ENCODE data around the gene EBP. TPM values are rescaled to one million over a fixed set of nuclear protein-coding genes. Genes with fewer than 3 reads are reported as not detected.

Gene EBP
- 184 and 489 TPM in 2 replicates for total RNA-seq (2011; cell fraction: chromatin; rRNA removed; ENCODE audit: low replicate concordance)
- 634 and 715 TPM in 2 replicates for total RNA-seq (2011; cell fraction: nucleolus; rRNA removed)
- 475 and 527 TPM in 2 replicates for total RNA-seq (2011; cell fraction: nucleoplasm; rRNA removed)
- total RNA-seq (2014; rRNA removed) (244 and 267 TPM in 2 replicates), total RNA-seq (2014; rRNA removed; fragmentation: Illumina TruSeq; extraction: Trizol) (242 and 313 TPM in 2 replicates), total RNA-seq (2015; rRNA removed; fragmentation: Illumina TruSeq; extraction: Trizol) (219 and 244 TPM in 2 replicates), total RNA-seq (2021) (264 and 278 TPM in 2 replicates), polyA plus RNA-seq (2011; rRNA removed) (228 and 411 TPM in 2 replicates), polyA plus RNA-seq (2014; fragmentation: Illumina TruSeq; extraction: Trizol) (274 and 307 TPM in 2 replicates), polyA plus RNA-seq (2014; fragmentation: Nextera tagmentation; extraction: Ambion mirVana) (100 to 1,000 TPM; 569 to 987 TPM), polyA plus RNA-seq (2014; rRNA removed) (238 and 281 TPM in 2 replicates), polyA minus RNA-seq (2011; rRNA and poly(A)+ RNA removed) (291 and 319 TPM in 2 replicates), Bru-seq, nascent RNA (percentile 86 among the genes with signal in this experiment), BruChase-seq, experiment 1, labeled RNA remaining after a 2-hour chase (percentile 84 among the genes with signal in this experiment), BruChase-seq, experiment 2, labeled RNA remaining after a 6-hour chase (percentile 92 among the genes with signal in this experiment)
- 623 and 681 TPM in 2 replicates for polyA plus RNA-seq (2011; cell fraction: cytosol; rRNA removed)
- polyA plus RNA-seq (2011; cell fraction: nucleus; rRNA removed), result 365 and 432 TPM in 2 replicates
- 242 and 270 TPM in 2 replicates for polyA plus RNA-seq (2012)
- polyA minus RNA-seq (2011; cell fraction: cytosol; rRNA and poly(A)+ RNA removed), result 198 and 240 TPM in 2 replicates
- 35.1 and 73.1 TPM in 2 replicates for polyA minus RNA-seq (2011; cell fraction: nucleus; rRNA and poly(A)+ RNA removed)
- long read RNA-seq, experiment 1, transcript EBP-201 (5 exons, 904 nt), result minor isoform, 12 of 331 reads
- long read RNA-seq, experiment 1, transcript EBP-206 (5 exons, 796 nt), result minor isoform, 10 of 331 reads
- long read RNA-seq, experiment 1, transcript EBP-205 (5 exons, 1,775 nt), result major isoform, 228 of 331 reads
- long read RNA-seq, experiment 1, partial matches to known transcripts, result 16 of 331 reads
- long read RNA-seq, experiment 1, other reads (novel, unspliced or antisense), result 65 of 331 reads
- long read RNA-seq, experiment 2, transcript EBP-205 (5 exons, 1,775 nt), result major isoform, 117 of 202 reads
- long read RNA-seq, experiment 2, transcript EBP-201 (5 exons, 904 nt), result minor isoform, 10 of 202 reads
- long read RNA-seq, experiment 2, partial matches to known transcripts, result 58 of 202 reads
- long read RNA-seq, experiment 2, other reads (novel, unspliced or antisense), result 14 of 202 reads
- long read RNA-seq, experiment 3, transcript EBP-205 (5 exons, 1,775 nt), result major isoform, 263 of 389 reads
- long read RNA-seq, experiment 3, transcript EBP-206 (5 exons, 796 nt), result minor isoform, 10 of 389 reads
- long read RNA-seq, experiment 3, transcript EBP-201 (5 exons, 904 nt), result minor isoform, 14 of 389 reads
- long read RNA-seq, experiment 3, partial matches to known transcripts, result 87 of 389 reads
- long read RNA-seq, experiment 3, other reads (novel, unspliced or antisense), result 15 of 389 reads

DNA sequence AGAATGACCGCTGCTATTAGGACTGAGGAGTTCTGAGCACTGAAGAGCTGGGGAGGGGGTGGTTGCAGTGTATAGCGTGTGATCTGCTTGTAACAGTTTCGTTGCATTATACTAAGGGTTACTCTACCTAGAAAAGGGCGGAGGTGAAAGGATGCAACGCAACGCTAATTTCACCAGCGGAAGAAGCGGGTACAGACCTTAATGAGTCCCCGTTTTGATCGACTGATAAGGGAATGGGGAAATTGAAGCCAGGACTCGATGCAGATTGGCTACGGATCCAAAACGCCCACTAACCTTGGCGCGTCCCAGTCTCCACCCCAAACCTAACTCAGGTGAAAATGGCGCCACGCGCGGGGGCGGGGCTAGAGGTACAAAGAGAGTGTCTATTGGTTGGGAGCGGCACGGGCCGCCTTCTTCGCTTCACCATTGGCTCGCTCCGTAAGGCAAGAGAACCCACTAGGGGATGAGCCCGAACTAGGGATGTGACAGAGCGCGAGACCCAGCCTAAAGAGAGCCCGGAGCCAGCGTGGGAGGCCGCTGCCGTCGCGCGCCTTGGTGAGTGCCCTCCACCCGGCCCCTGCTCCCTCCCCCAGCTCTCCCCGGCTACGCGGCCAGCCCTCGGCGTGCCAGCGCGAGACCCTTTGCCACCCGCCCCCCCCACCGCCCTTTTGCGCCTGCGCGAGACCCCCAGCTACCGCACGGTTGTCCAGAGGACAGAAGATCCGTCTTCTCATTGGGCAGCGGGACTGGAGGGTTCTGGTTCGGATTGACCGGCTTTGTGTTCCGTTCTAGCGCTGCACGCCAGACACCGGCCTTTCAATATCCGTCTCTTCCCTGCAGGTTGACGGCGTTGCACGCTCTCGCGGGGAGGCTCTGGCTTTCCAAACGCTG lies at the start of gene EBP:
EBP (plus strand) TSS at position 456 of the 891 bp plus-strand sequence. CDS start 1,964 bp downstream, outside the sequence.
- CTCF ChIA-PET (ENCODE audit: low intra/inter-chr PET ratio), result no interaction called here
- no peaks in the 10 kb centered on the region for H3K27me3 ChIP-seq (ENCODE audit: control insufficient read depth in 2 of 2, insufficient read depth in 2 of 2, low read length in 2 of 2)
- no peak for TF ChIP-seq ZNF282 (CRISPR knock-in tag; IDR thresholded peaks at IDR 0.05)
- no peak for TF ChIP-seq MTA2 (IDR thresholded peaks at IDR 0.05; ENCODE audit: low read depth)
- TF ChIP-seq, protein P1, sequence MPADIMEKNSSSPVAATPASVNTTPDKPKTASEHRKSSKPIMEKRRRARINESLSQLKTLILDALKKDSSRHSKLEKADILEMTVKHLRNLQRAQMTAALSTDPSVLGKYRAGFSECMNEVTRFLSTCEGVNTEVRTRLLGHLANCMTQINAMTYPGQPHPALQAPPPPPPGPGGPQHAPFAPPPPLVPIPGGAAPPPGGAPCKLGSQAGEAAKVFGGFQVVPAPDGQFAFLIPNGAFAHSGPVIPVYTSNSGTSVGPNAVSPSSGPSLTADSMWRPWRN (IDR thresholded peaks at IDR 0.05; ENCODE audit: low read depth), result peak; percentile 88
- no peak for TF ChIP-seq ELF4 (CRISPR knock-in tag; IDR thresholded peaks at IDR 0.05)
- TF ChIP-seq GABPA (tag; conservative IDR thresholded peaks at IDR 0.05; ENCODE audit: low read depth), result peak; percentile 51; the same call in 1 of the 2 replicates
- TF ChIP-seq HDAC6 (IDR thresholded peaks at IDR 0.05; ENCODE audit: low read depth, low read length), result no peak
- peak; percentile 53; the same call in 1 of the 2 replicates for TF ChIP-seq TFAP4 (CRISPR knock-in tag; IDR thresholded peaks at IDR 0.05; ENCODE audit: borderline replicate concordance)
- TF ChIP-seq, protein P2, sequence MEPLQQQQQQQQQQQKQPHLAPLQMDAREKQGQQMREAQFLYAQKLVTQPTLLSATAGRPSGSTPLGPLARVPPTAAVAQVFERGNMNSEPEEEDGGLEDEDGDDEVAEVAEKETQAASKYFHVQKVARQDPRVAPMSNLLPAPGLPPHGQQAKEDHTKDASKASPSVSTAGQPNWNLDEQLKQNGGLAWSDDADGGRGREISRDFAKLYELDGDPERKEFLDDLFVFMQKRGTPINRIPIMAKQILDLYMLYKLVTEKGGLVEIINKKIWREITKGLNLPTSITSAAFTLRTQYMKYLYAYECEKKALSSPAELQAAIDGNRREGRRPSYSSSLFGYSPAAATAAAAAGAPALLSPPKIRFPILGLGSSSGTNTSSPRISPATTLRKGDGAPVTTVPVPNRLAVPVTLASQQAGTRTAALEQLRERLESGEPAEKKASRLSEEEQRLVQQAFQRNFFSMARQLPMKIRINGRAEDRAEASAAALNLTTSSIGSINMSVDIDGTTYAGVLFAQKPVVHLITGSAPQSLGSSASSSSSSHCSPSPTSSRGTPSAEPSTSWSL (CRISPR knock-in tag; IDR thresholded peaks at IDR 0.05; ENCODE audit: borderline replicate concordance), result no peak
- peak; percentile 70 for TF ChIP-seq KDM5B (IDR thresholded peaks at IDR 0.05; ENCODE audit: insufficient replicate concordance, low read depth, low read length)
- TF ChIP-seq FOSL1 (tag; conservative IDR thresholded peaks at IDR 0.05), result no peak

More for the DNA sequence above, at the start of gene EBP:
- no TSS peak for BruUV-seq (replicated peaks)
- Histone ChIP-seq H3K36me3 (ENCODE audit: control insufficient read depth, insufficient read depth, low read length) (peaks cover 29% of the 10 kb centered on the region; the same call in 2 of the 3 replicates), H3K9ac (ENCODE audit: insufficient read depth in 1 of 2, low read depth in 2 of 2, low read length in 2 of 2) (peak within 1 kb of the TSS; percentile 89 to 99), H4K20me1 (replicated peaks; ENCODE audit: control insufficient read depth, insufficient read depth, low read length) (no peaks in the 10 kb centered on the region; the same call in 1 of the 2 replicates), H3K4me3 (peak within 1 kb of the TSS; percentile 60), H3K4me2 (ENCODE audit: insufficient read depth, low read length) (peak within 1 kb of the TSS; percentile 97), H2AFZ (ENCODE audit: low read depth, low read length) (peak within 1 kb of the TSS; percentile 93), H3K9me3 (replicated peaks; ENCODE audit: control insufficient read depth, insufficient read depth, low read depth, low read length) (no peaks in the 10 kb centered on the region), H3K79me2 (ENCODE audit: control insufficient read depth, insufficient read depth, low read length) (peaks cover 32% of the 10 kb centered on the region), H3K9me1 (ENCODE audit: control insufficient read depth, insufficient read depth, low read length) (peaks cover 5% of the 10 kb centered on the region), H3K4me1 (replicated peaks in 1 of 2; ENCODE audit: control insufficient read depth in 2 of 2, insufficient read depth in 2 of 2, low read length in 2 of 2) (peaks cover 9 to 12% of the 10 kb centered on the region in 2 experiments; a peak in 3 of 5 replicates), H3K27ac (ENCODE audit: extremely low read depth, low read depth, low read length) (peak within 1 kb of the TSS; percentile 88)
- ATAC-seq (peak; percentile 98), FAIRE-seq (peak; percentile 97), DNase-seq (ENCODE audit: extremely low read depth in 1 of 4, low spot score in 3 of 4) (peak; percentile 93 to 98 (median 96))
- intact Hi-C loops (cut with micrococcal nuclease) (loop anchor here (10.0 kb wide), 1 partner anchor 53 kb away; the partner anchor contains the start of gene RBM3), in situ Hi-C loops (cut with MboI) (no loop called here)
- WGBS (ENCODE audit: insufficient coverage, low coverage, missing lambda C conversion rate), result under 1% methylated on average over 38 of the region's 66 CpGs
- POLR2A ChIA-PET, result interaction anchor here (0.6 to 1.9 kb wide), 3 partner anchors 14 to 51 kb away, joined by 3 to 12 read pairs (median 3); partner anchors contain the start of gene TBC1D25
